H9 (cell line): Measurements from ENCODE around the gene TRAPPC2L. TPM values are rescaled to one million over a fixed set of nuclear protein-coding genes. Genes with fewer than 3 reads are reported as not detected.

Experiments
- DNase-seq: peaks from one replicate; pipeline ENCODE4 v3.0.0-alpha.2; 2017
- H2AFZ ChIP-seq: one replicate; pipeline ENCODE4 v1.6.1; 2013; ENCODE audit warnings: mild to moderate bottlenecking, low read length, control low read depth, moderate library complexity
- H2AK5ac ChIP-seq: 2 replicates; pipeline ENCODE4 v1.6.1; 2013; ENCODE audit warnings: low read length, control low read depth, mixed read lengths; ENCODE audit not compliant: insufficient read length
- H2BK120ac ChIP-seq: one replicate; pipeline ENCODE4 v1.6.1; 2013; ENCODE audit warnings: low read depth, mild to moderate bottlenecking, low read length, control low read depth, inconsistent platforms; ENCODE audit not compliant: poor library complexity, severe bottlenecking
- H2BK12ac ChIP-seq: 2 replicates; pipeline ENCODE4 v1.6.1; 2013; ENCODE audit warnings: low read length, control low read depth, mixed read lengths, low read depth; ENCODE audit not compliant: insufficient read length
- H2BK15ac ChIP-seq: 2 replicates; pipeline ENCODE4 v1.6.1; 2013; ENCODE audit warnings: low read depth, low read length, control low read depth
- H2BK20ac ChIP-seq: one replicate; pipeline ENCODE4 v1.6.1; 2013; ENCODE audit warnings: low read depth, mild to moderate bottlenecking, low read length, control low read depth, inconsistent platforms; ENCODE audit not compliant: poor library complexity, severe bottlenecking
- H2BK5ac ChIP-seq: 2 replicates; pipeline ENCODE4 v1.6.1; 2013; ENCODE audit warnings: low read length, control low read depth, mixed read lengths; ENCODE audit not compliant: insufficient read length
- H3K14ac ChIP-seq: 2 replicates; pipeline ENCODE4 v1.6.1; 2013; ENCODE audit warnings: low read length, control low read depth; ENCODE audit not compliant: insufficient read depth
- H3K18ac ChIP-seq: 2 replicates; pipeline ENCODE4 v1.6.1; 2013; ENCODE audit warnings: low read depth, mild to moderate bottlenecking, mixed read lengths, low read length, control low read depth; ENCODE audit not compliant: insufficient read length
- H3K23ac ChIP-seq: 2 replicates; pipeline ENCODE4 v1.6.1; 2013; ENCODE audit warnings: low read length, control low read depth, mixed read lengths, low read depth; ENCODE audit not compliant: insufficient read length
- H3K23me2 ChIP-seq: 2 replicates; pipeline ENCODE4 v1.6.1; 2013; ENCODE audit warnings: low read depth, mild to moderate bottlenecking, mixed read lengths, low read length, control low read depth; ENCODE audit not compliant: insufficient read length, poor library complexity, severe bottlenecking
- H3K27ac ChIP-seq: 2 replicates; pipeline ENCODE4 v1.5.1; 2013; ENCODE audit warnings: low read length, control low read depth, mixed read lengths, low read depth; ENCODE audit not compliant: insufficient read length
- H3K27me3 ChIP-seq: 2 replicates; pipeline ENCODE4 v1.6.1; 2013; ENCODE audit warnings: low read length, control low read depth, inconsistent platforms; ENCODE audit not compliant: insufficient read depth
- H3K4ac ChIP-seq: 2 replicates; pipeline ENCODE4 v1.6.1; 2013; ENCODE audit warnings: low read depth, mild to moderate bottlenecking, control low read depth, inconsistent platforms, low read length, moderate library complexity
- H3K4me1 ChIP-seq: 2 replicates; pipeline ENCODE4 v1.6.1; 2013; ENCODE audit warnings: low read length, control low read depth, inconsistent platforms; ENCODE audit not compliant: insufficient read depth
- H3K4me2 ChIP-seq: 2 replicates; pipeline ENCODE4 v1.6.1; 2013; ENCODE audit warnings: low read length, control low read depth, mixed read lengths; ENCODE audit not compliant: insufficient read length, insufficient read depth
- H3K56ac ChIP-seq: 2 replicates; pipeline ENCODE4 v1.6.1; 2013; ENCODE audit warnings: low read depth, mild to moderate bottlenecking, mixed read lengths, low read length, control low read depth; ENCODE audit not compliant: insufficient read length
- H3K79me1 ChIP-seq: 2 replicates; pipeline ENCODE4 v1.6.1; 2013; ENCODE audit warnings: low read depth, mild to moderate bottlenecking, moderate library complexity, low read length, control low read depth, inconsistent platforms; ENCODE audit not compliant: insufficient read depth, poor library complexity, severe bottlenecking
- H3K79me2 ChIP-seq: 2 replicates; pipeline ENCODE4 v1.6.1; 2013; ENCODE audit warnings: low read length, control low read depth, inconsistent platforms; ENCODE audit not compliant: insufficient read depth
- H3K9ac ChIP-seq: 2 replicates; pipeline ENCODE4 v1.6.1; 2013; ENCODE audit warnings: low read length, control low read depth, mixed read lengths; ENCODE audit not compliant: insufficient read length; ENCODE audit errors: extremely low read depth
- H3K9me3 ChIP-seq: one replicate; pipeline ENCODE4 v1.6.1; 2013; ENCODE audit warnings: low read depth, low read length, inconsistent platforms; ENCODE audit not compliant: control insufficient read depth
- H3T11ph ChIP-seq: one replicate; pipeline ENCODE4 v1.6.1; 2013; ENCODE audit warnings: mild to moderate bottlenecking, low read length, control low read depth, inconsistent platforms
- H4K20me1 ChIP-seq: one replicate; pipeline ENCODE4 v1.6.1; 2013; ENCODE audit not compliant: control insufficient read depth, insufficient read length, insufficient read depth
- H4K5ac ChIP-seq: 2 replicates; pipeline ENCODE4 v1.6.1; 2013; ENCODE audit warnings: low read depth, mild to moderate bottlenecking, mixed read lengths, low read length, control low read depth; ENCODE audit not compliant: insufficient read length
- H4K8ac ChIP-seq: replicated peaks from 2 replicates; pipeline ENCODE4 v1.6.1; 2013; ENCODE audit warnings: low read length, control low read depth, mixed read lengths, low read depth; ENCODE audit not compliant: insufficient read length
- H4K91ac ChIP-seq: 2 replicates; pipeline ENCODE4 v1.6.1; 2013; ENCODE audit warnings: low read depth, mild to moderate bottlenecking, moderate library complexity, mixed read lengths, low read length, control low read depth; ENCODE audit not compliant: insufficient read length
- H3K27ac Mint-ChIP-seq, 3 experiments: 2 replicates in 2 of 3; 3 replicates in 1 of 3; pipeline ENCODE4 v1.8.0; 2020 to 2021; ENCODE audit warnings: mixed read lengths in 3 of 3, mild to moderate bottlenecking in 1 of 3, moderate library complexity in 1 of 3
- H3K27me3 Mint-ChIP-seq: 2 replicates; pipeline ENCODE4 v1.8.0; 2021; ENCODE audit warnings: low read depth, mild to moderate bottlenecking, moderate library complexity, mixed read lengths
- H3K36me3 Mint-ChIP-seq, 3 experiments: 2 replicates in 2 of 3; 3 replicates in 1 of 3; pipeline ENCODE4 v1.8.0; 2020 to 2021; ENCODE audit warnings: low read depth in 3 of 3, mixed read lengths in 3 of 3; ENCODE audit not compliant: insufficient read depth in 1 of 3
- H3K4me1 Mint-ChIP-seq, 2 experiments: 2 replicates each; pipeline ENCODE4 v1.8.0; 2020; ENCODE audit warnings: mixed read lengths in 2 of 2
- H3K4me3 Mint-ChIP-seq, 2 experiments: 2 replicates in 1 of 2; 3 replicates in 1 of 2; pipeline ENCODE4 v1.8.0; 2020 to 2021; ENCODE audit warnings: mild to moderate bottlenecking in 2 of 2, mixed read lengths in 2 of 2, moderate library complexity in 1 of 2
- H3K9me3 Mint-ChIP-seq, 2 experiments: 2 replicates in 1 of 2; 3 replicates in 1 of 2; pipeline ENCODE4 v1.8.0; 2020; ENCODE audit warnings: mild to moderate bottlenecking in 2 of 2, mixed read lengths in 2 of 2, moderate library complexity in 1 of 2
- CTCF ChIP-seq: fragments of 200-600 bp; sonication (generic); conservative IDR thresholded peaks from 3 replicates; pipeline ENCODE4 v1.8.0; 2021; ENCODE audit warnings: antibody characterized with exemption, mild to moderate bottlenecking
- WGBS: extraction: QIAGEN DNeasy Blood & Tissue Kit; methylation state at CpG from one replicate; pipeline ENCODE4 v1.1.7; 2013; ENCODE audit warnings: missing lambda C conversion rate, low lambda C conversion rate, mixed read lengths; ENCODE audit not compliant: insufficient read length; ENCODE audit errors: extremely low coverage; 5-methylcytosine and 5-hydroxymethylcytosine counted together
- total RNA-seq: library from RNA; stranded (reverse); gene quantifications from 2 replicates; pipeline ENCODE4 v1.2.1, GENCODE V29; 2021

Gene TRAPPC2L
- total RNA-seq, 1 experiment from 2014 or later: 90.3 TPM

DNA sequence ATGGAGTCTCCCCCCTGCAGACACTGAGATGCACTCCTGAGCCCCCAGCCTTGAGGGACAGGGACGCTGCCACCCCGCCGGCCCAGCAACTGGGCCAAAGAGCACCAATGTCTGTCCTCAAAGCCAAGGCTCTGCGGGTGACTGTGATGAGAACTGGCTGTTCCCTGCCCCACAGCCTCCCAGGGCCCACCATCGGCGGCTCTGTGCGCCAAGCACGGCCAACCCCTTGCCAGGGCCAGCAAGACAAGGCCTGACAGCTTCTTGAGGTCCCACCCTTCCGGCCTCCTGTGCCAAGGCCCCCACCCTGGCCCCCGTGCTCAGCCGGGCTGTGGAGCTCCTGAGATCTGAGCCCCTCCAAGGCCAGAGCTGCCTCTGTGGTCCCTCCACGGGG lies 43.7 kb downstream of the TRAPPC2L start:
- Histone ChIP-seq H3K27ac (no peak overlapping the region), H2BK15ac (no peak overlapping the region), H4K20me1 (no peaks in the 10 kb centered on the region), H2BK120ac (no peak overlapping the region), H3K27me3 (no peaks in the 10 kb centered on the region), H4K91ac (no peak overlapping the region), H3K23ac (no peak overlapping the region), H2BK5ac (no peak overlapping the region), H3K4me1 (no peaks in the 10 kb centered on the region), H2BK20ac (no peak overlapping the region), H3K56ac (no peak overlapping the region), H3T11ph (no peak overlapping the region), H4K8ac (no peak overlapping the region), H3K9me3 (no peaks in the 10 kb centered on the region), H3K14ac (no peak overlapping the region), H3K4ac (no peak overlapping the region), H3K79me1 (no peaks in the 10 kb centered on the region), H3K4me2 (no peak overlapping the region), H3K23me2 (no peaks in the 10 kb centered on the region), H2BK12ac (no peak overlapping the region), H3K9ac (no peak overlapping the region), H2AFZ (no peak overlapping the region), H3K79me2 (no peaks in the 10 kb centered on the region), H4K5ac (no peak overlapping the region), H2AK5ac (no peak overlapping the region), H3K18ac (no peak overlapping the region)
- DNase-seq: no peak
- Mint-ChIP-seq H3K27me3 (no peaks in the 10 kb centered on the region), H3K36me3 (no peaks in the 10 kb centered on the region), H3K9me3 (no peaks in the 10 kb centered on the region), H3K27ac (no peak overlapping the region), H3K4me1 (peaks cover 4 to 7% of the 10 kb centered on the region in 2 experiments; a peak in 3 of 4 replicates), H3K4me3 (no peak overlapping the region)
- WGBS: no CpG with 5 or more reads among the region's 12 CpGs
- no peak for TF ChIP-seq CTCF
